ENCODE results near the gene CFHR4.
"Not testable (repeated sequence)": the region's sequence is repeated elsewhere in the genome, so short reads cannot be mapped to it uniquely, and the experiment has no call there.

CFHR4 gene

GRCh38 chr1:196887515-196888239 lies at the start of gene CFHR4:
Gene CFHR4 (plus strand): TSS chr1:196888052. CDS start chr1:196888151, 99 bp downstream.
- DNase-seq, result no peak

- DNase-seq, result not testable (repeated sequence)
Observed at GRCh38 chr1:196849613-196850492, 38.0 kb upstream of the CFHR4 start.

GRCh38 chr1:196856053-196856452 lies 31.8 kb upstream of the CFHR4 start:
- DNase-seq, result no peak

- no peak for DNase-seq
Observed at GRCh38 chr1:196857188-196857587, 30.7 kb upstream of the CFHR4 start.

GRCh38 chr1:196858811-196859210 lies 29.0 kb upstream of the CFHR4 start:
- no peak for DNase-seq

GRCh38 chr1:196860323-196860884 lies 27.4 kb upstream of the CFHR4 start:
- no peak for DNase-seq

GRCh38 chr1:196861429-196861828 lies 26.4 kb upstream of the CFHR4 start:
- no peak for DNase-seq

- DNase-seq, result no peak
Observed at GRCh38 chr1:196866974-196867373, 20.9 kb upstream of the CFHR4 start.

- no peak for DNase-seq
Observed at GRCh38 chr1:196873385-196873784, 14.5 kb upstream of the CFHR4 start.

- no peak for DNase-seq
Observed at GRCh38 chr1:196875935-196876334, 11.9 kb upstream of the CFHR4 start.

GRCh38 chr1:196877964-196878363 lies 9.9 kb upstream of the CFHR4 start:
- no peak for DNase-seq

GRCh38 chr1:196886560-196886959 lies 1.3 kb upstream of the CFHR4 start:
- not testable (repeated sequence) for DNase-seq

- no peak for DNase-seq
Observed at GRCh38 chr1:196890668-196891067, 2.8 kb downstream of the CFHR4 start.

GRCh38 chr1:196891251-196891650 lies 3.4 kb downstream of the CFHR4 start:
- DNase-seq, result no peak

- DNase-seq, result no peak
Observed at GRCh38 chr1:196896355-196896754, 8.5 kb downstream of the CFHR4 start.

- DNase-seq, result no peak
Observed at GRCh38 chr1:196897158-196897828, 9.4 kb downstream of the CFHR4 start.

GRCh38 chr1:196902344-196902743 lies 14.5 kb downstream of the CFHR4 start:
- DNase-seq, result no peak

- DNase-seq, result no peak
Observed at GRCh38 chr1:196910215-196910614, 22.4 kb downstream of the CFHR4 start.

GRCh38 chr1:196912283-196912682 lies 24.4 kb downstream of the CFHR4 start:
- DNase-seq, result not testable (repeated sequence)

GRCh38 chr1:196926839-196927238 lies 39.0 kb downstream of the CFHR4 start:
- DNase-seq, result not testable (repeated sequence)

- not testable (repeated sequence) for DNase-seq
Observed at GRCh38 chr1:196932853-196933252, 45.0 kb downstream of the CFHR4 start.

GRCh38 chr1:196933531-196934189 lies 45.8 kb downstream of the CFHR4 start:
- no peak for DNase-seq

GRCh38 chr1:196941474-196941873 lies 53.6 kb downstream of the CFHR4 start:
- not testable (repeated sequence) for DNase-seq

Measured in activated naive CD4-positive, alpha-beta T cell (primary cell).